GM21529 (cell line): Measurements from ENCODE around the gene PAN3.
A peak's percentile ranks its signal among the peaks of the same experiment; 100 is the strongest.

ENCODE experiments used
- ATAC-seq: cut with Tn5 transposase; IDR thresholded peaks from one replicate; pipeline ENCODE4 v1.9.1; 2021; ENCODE audit not compliant: unreplicated experiment

The PAN3 gene

DNA sequence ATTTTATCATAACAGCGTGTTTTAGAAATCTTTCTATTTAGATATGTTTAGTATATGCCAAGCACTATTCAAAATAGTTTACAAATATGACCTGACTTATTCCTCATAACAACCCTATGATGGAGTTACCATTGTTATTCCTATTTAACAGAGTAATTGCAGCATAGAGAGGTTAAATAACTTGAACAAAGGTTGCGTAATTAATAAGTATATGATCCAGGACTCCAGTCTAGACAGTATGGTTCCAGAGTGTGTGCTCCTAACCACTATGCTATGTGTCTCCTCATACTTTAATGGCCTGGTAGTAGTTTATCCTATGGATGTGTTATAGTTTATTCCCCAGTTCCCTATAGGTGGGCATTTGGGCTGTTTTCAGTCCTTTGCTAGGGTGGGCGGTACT is 145.3 kb downstream of the PAN3 start:
- no peak for ATAC-seq

- ATAC-seq, result peak; percentile 71
These were observed 147.9 kb downstream of the PAN3 start for GRCh38 chr13:28286263-28286662.

- no peak for ATAC-seq
These were observed 159.0 kb downstream of the PAN3 start for GRCh38 chr13:28297341-28297740.

GRCh38 chr13:28299916-28300315 is 161.6 kb downstream of the PAN3 start:
- no peak for ATAC-seq

- ATAC-seq, result no peak
These were observed 163.5 kb downstream of the PAN3 start for GRCh38 chr13:28301839-28302238.

- ATAC-seq, result no peak
These were observed 168.0 kb downstream of the PAN3 start for GRCh38 chr13:28306325-28306724.

DNA sequence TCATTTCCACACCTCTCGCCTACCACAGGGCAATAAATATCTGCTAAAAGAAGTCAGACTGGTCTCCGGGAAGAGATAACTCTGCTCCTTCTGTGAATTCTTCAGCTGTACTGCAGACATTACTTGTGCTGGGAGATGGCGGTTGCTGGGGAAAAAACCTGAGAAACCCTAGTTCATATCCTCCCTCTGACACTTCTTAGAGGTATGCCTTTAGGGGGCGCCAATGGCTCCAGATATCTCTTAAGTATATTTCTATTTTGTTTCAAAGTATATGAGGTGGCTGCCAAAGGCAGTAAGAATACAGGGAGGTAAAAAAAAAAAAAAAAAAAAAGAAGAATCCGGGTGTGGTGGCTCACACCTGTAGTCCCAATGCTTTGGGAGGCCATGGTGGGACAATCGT is 175.2 kb downstream of the PAN3 start:
- no peak for ATAC-seq

DNA sequence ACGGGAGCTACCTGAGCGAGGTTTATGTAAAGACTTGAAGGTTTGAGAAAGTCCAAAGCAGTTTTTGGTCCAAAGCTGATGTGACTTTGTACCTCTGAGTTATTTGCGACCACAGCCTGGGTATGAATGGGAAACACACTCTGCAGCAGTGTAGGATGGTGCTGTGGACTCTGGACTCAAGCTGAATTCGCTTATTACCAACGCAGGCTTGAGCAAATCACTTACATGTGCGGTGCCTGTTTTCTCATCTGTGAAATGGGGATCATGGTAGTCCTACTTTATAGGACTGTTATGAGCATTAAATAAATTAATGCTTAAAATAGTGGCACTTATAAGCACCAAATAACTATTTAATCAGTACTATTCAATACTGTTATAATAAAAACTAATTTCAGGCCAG is 176.5 kb downstream of the PAN3 start:
- no peak for ATAC-seq

- no peak for ATAC-seq
These were observed 177.8 kb downstream of the PAN3 start for GRCh38 chr13:28316129-28316528.

GRCh38 chr13:28316836-28317235 is 178.5 kb downstream of the PAN3 start:
- no peak for ATAC-seq

DNA sequence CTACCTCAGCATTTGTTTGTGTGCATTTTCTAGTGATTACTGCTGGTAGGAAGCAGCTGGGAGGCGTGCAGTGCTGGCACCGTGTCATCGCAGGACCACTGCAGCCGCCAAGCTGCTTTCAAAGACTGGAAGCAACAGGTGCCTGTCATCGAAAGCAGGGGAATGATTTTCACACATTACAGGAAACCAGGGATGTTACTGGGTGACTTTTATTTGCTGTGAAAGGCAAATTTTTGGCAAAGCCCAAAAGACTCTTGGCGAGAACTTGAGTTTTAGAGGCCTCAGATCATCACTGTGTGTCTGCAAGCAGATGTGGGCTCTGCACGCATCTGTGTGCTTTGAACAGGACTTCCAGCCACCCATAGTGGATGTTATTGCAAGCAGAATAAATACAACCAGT is 180.2 kb downstream of the PAN3 start:
- no peak for ATAC-seq

DNA sequence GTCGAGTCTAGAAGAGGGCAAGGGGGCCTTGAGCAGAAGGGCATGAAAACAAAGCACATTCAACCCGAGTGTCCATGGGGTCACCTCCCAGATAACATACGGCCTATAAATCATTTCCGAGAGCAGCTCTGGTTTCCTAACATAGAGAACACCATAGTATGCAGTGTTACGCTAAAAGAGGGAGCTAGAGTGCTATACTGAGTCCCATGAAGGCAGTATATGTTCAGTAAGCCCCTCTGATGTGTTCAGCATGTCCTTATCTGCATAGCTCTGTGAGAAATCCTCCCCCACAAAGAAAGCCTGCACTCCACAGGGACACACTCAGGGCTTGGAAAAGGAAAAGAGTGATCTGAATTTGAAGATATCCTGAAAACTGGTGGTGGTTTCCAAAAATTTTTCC is 181.2 kb downstream of the PAN3 start:
- ATAC-seq, result no peak

GRCh38 chr13:28320209-28320608 is 181.9 kb downstream of the PAN3 start:
- ATAC-seq, result no peak

DNA sequence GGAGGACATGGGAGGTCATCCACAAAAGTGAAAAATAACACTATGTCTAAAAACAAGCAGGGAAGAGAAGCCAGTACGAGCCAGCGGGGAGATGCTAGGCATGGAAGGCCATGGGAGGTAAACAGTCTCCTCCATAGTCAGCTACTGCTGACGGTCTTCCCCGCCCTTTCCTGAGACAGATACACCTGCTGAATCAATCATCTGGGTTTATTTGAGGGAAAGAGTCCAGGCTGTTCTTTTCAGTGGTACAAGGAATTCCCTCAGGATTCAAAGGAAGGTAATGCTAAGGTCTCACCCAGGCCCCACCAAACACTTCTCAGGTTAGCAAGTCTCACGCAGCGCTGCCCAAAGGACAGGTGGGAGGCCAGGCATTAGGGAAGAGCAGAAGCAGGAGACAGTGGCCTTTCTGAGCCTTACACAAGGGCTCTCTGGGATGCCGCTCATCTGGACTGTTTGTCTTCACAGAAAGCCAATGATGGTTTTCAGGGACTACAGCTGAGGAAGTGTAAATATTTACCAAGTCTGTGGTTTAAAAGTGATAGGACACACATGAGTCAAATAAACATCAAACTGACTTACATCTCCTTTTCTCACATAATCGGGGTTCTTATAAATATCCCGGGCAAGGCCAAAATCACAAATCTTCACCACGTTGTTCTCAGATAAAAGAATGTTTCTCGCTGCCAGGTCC is 182.7 kb downstream of the PAN3 start:
- no peak for ATAC-seq

DNA sequence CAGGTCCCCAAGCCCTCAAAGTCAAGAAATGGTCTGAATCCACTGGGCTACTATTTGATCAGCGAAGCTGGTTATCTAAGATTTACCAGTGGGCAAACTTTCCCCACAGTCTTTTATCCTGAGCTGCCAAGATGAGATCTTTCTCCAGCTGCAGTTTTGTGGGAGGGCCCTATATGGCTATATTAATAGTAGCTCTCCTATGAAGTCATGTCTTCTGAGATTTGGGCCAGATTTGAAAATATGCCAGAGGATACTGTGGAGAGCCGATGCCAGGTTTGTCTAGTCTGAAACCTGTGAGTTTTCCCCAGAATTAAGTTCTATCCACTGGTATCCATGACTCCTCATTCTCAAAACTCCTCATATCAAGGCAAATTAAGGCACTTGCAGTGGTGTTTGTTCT is 183.4 kb downstream of the PAN3 start:
- no peak for ATAC-seq

DNA sequence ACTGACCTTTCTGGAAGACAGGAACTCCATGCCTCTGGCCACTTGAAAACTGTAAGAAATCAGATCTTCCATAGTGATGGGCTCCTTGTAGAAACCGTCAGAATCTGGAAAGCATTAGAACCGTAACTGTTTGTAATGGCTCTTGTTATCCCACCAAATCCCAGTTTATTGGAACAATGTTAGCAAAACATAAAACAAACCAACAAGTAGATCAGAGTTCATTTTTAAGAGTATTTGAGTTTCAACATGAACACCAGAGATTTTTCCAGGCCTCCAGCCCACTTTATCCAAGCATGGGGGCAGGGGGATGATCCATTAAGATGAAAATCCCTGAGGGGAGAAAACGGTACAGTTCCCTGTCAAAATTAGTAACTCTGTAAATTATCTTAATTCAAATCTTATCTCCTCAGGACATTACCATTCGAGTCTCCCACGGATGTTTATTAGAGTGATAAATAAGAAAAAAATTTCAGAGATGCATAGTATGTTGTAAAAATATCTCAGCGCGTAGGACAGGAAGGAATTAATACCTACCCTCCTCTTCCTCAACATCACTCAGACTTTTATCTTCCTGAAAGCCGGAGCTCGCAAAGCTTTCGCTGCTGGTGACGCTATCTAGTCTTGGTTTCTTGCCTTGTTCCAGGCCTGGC is 184.0 kb downstream of the PAN3 start:
- ATAC-seq, result no peak

DNA sequence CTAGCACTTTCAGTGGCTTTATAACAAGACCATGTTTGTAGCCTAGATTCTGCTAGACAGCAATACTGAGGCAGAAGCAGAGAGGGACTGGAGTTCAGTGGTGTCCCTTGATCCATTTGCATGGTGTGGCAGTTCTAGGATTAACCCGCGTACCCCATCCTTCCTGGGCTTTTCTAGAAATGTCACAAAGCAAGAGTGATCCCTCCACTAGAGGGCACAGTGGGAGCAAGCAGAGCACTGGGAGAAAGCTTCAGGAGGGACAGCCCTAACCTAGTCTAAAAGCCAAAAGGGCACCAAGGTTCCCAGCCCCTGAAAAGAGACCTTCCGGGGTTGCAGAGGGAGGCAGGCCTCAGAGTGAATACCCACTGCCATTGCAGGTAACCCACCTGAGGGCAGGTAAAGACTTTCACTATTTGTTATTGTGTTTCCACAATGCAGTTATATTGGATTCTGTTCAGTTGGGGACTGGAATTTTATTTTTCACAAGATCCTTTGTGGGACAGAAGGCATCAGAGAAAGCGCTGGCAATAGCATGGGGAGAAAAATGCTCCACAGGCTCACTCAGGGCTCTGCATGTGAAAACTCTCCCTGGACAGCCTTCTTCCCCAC is 185.9 kb downstream of the PAN3 start:
- ATAC-seq, result peak; percentile 84

GRCh38 chr13:28325022-28325421 is 186.7 kb downstream of the PAN3 start:
- ATAC-seq, result no peak

DNA sequence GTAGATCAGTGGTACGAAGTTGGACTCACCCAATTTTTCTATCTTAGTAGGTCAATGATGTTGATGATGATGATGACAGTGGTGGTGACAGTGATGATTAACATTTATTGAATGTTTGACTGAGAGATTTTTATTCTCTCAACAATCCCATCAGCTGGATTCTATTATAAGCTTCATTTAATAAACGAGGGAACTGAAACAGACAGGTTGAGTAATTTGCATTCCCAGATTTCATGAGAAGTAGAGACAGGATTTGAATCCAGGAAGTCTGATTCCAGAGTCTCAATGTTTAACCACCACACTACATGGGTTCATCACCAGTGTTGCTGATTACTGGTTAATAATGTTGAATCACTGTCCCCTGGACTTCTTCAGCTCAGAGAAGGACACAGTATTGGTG is 187.7 kb downstream of the PAN3 start:
- ATAC-seq, result no peak

GRCh38 chr13:28327373-28328270 is 189.3 kb downstream of the PAN3 start:
- no peak for ATAC-seq

GRCh38 chr13:28328271-28328607 is 189.9 kb downstream of the PAN3 start:
- ATAC-seq, result no peak
